ENCODE measurements around the gene IFNL3. TPM values are rescaled to one million over a fixed set of nuclear protein-coding genes. Genes with fewer than 3 reads are reported as not detected.
"Not testable (repeated sequence)": the region's sequence is repeated elsewhere in the genome, so short reads cannot be mapped to it uniquely, and the experiment has no call there.

Gene IFNL3
- total RNA-seq, 1 donor from 2014 or later, result not detected

GRCh38 chr19:39218230-39219007, 26.4 kb downstream of the IFNL3 start:
- no peak for DNase-seq (ENCODE audit: low read depth in 2 of 2)

- no peak for DNase-seq (ENCODE audit: low read depth in 2 of 2)
These were observed 27.7 kb downstream of the IFNL3 start for GRCh38 chr19:39217094-39217493.

- not testable (repeated sequence) for DNase-seq (ENCODE audit: low read depth in 2 of 2)
These were observed 29.5 kb downstream of the IFNL3 start for GRCh38 chr19:39215323-39215722.

- peak in 1 of 2 donors; percentile 36 for DNase-seq (ENCODE audit: low read depth in 2 of 2)
These were observed 32.4 kb downstream of the IFNL3 start for GRCh38 chr19:39212375-39212742.

GRCh38 chr19:39211731-39212374, 33.0 kb downstream of the IFNL3 start:
- no peak for DNase-seq (ENCODE audit: low read depth in 2 of 2)

- DNase-seq (ENCODE audit: low read depth in 2 of 2), result no peak
These were observed 35.6 kb downstream of the IFNL3 start for GRCh38 chr19:39209196-39209595.

- DNase-seq (ENCODE audit: low read depth in 2 of 2), result no peak
These were observed 36.5 kb downstream of the IFNL3 start for GRCh38 chr19:39208175-39208795.

- no peak for DNase-seq (ENCODE audit: low read depth in 2 of 2)
These were observed 37.4 kb downstream of the IFNL3 start for GRCh38 chr19:39207293-39207836.

GRCh38 chr19:39206122-39206521, 38.7 kb downstream of the IFNL3 start:
- DNase-seq (ENCODE audit: low read depth in 2 of 2), result no peak

- no peak for DNase-seq (ENCODE audit: low read depth in 2 of 2)
These were observed 39.4 kb downstream of the IFNL3 start for GRCh38 chr19:39205449-39205764.

GRCh38 chr19:39203372-39204341, 41.1 kb downstream of the IFNL3 start, which contains the start of gene SYCN:
TSS of gene SYCN (minus strand) at chr19:39204263. CDS start at chr19:39204254, 9 bp downstream.
- DNase-seq (ENCODE audit: low read depth in 2 of 2), result no peak

GRCh38 chr19:39202998-39203355, 41.8 kb downstream of the IFNL3 start:
- DNase-seq (ENCODE audit: low read depth in 2 of 2), result no peak

- DNase-seq (ENCODE audit: low read depth in 2 of 2), result no peak
These were observed 44.0 kb downstream of the IFNL3 start for GRCh38 chr19:39200803-39201115.

- DNase-seq (ENCODE audit: low read depth in 2 of 2), result no peak
These were observed 44.6 kb downstream of the IFNL3 start for GRCh38 chr19:39200066-39200802.

- peak; percentile 31 to 37 for DNase-seq (ENCODE audit: low read depth in 2 of 2)
These were observed 45.8 kb downstream of the IFNL3 start for GRCh38 chr19:39199025-39199424.

- DNase-seq (ENCODE audit: low read depth in 2 of 2), result no peak
These were observed 47.0 kb downstream of the IFNL3 start for GRCh38 chr19:39197808-39198207.

- DNase-seq (ENCODE audit: low read depth in 2 of 2), result no peak
These were observed 47.8 kb downstream of the IFNL3 start, which contains the start of gene NCCRP1 for GRCh38 chr19:39196860-39197562. TSS of gene NCCRP1 (plus strand) at chr19:39196964. CDS start at chr19:39196983, 19 bp downstream.

- DNase-seq (ENCODE audit: low read depth in 2 of 2), result no peak
These were observed 48.5 kb downstream of the IFNL3 start for GRCh38 chr19:39196320-39196719.

- DNase-seq (ENCODE audit: low read depth in 2 of 2), result no peak
These were observed 49.1 kb downstream of the IFNL3 start for GRCh38 chr19:39195755-39196154.
